ENCODE data around the gene KRT6A. TPM values are rescaled to one million over a fixed set of nuclear protein-coding genes. Genes with fewer than 3 reads are reported as not detected.
"Not testable (repeated sequence)": the region's sequence is repeated elsewhere in the genome, so short reads cannot be mapped to it uniquely, and the experiment has no call there.

KRT6A gene
- total and polyA plus RNA-seq, 5 donors from 2014 or later, result not detected

GRCh38 chr12:52506858-52507715 lies 14.0 kb upstream of the KRT6A start:
- peaks cover 0 to 9% (median 4%) of the 10 kb centered on the region in 7 donors for H3K9me3 Mint-ChIP-seq
- peak in 1 of 3 donors; percentile 18 for DNase-seq
- H3K27ac ChIP-seq (ENCODE audit: insufficient read depth, low read length, poor library complexity, severe bottlenecking), result no peak overlapping the region
- H3K4me3 Mint-ChIP-seq, result no peak overlapping the region
- H3K4me1 Mint-ChIP-seq, result no peaks in the 10 kb centered on the region
- peaks cover 4% of the 10 kb centered on the region for H3K27me3 ChIP-seq (ENCODE audit: control insufficient read depth, insufficient read depth, low read length)
- no peak for ATAC-seq (ENCODE audit: low read depth in 2 of 2)
- H3K4me3 ChIP-seq (ENCODE audit: low read depth, low read length), result no peak overlapping the region
- H3K4me1 ChIP-seq (ENCODE audit: control insufficient read depth, insufficient read depth, low read length, poor library complexity, severe bottlenecking), result no peaks in the 10 kb centered on the region
- no peak overlapping the region for H3K27ac Mint-ChIP-seq
- H3K9me3 ChIP-seq (ENCODE audit: control insufficient read depth in 2 of 2, low read length in 2 of 2), result peaks cover 9 to 16% of the 10 kb centered on the region in 2 experiments
- H3K36me3 ChIP-seq (ENCODE audit: control insufficient read depth, insufficient read depth, low read length), result no peaks in the 10 kb centered on the region
- peaks cover 42% of the 10 kb centered on the region for H3K27me3 Mint-ChIP-seq
- H3K36me3 Mint-ChIP-seq, result no peaks in the 10 kb centered on the region

GRCh38 chr12:52502877-52503276 lies 9.8 kb upstream of the KRT6A start:
- Histone ChIP-seq H3K9me3 (ENCODE audit: control insufficient read depth in 2 of 2, low read length in 2 of 2) (no peaks in the 10 kb centered on the region), H3K4me3 (ENCODE audit: low read depth, low read length) (no peak overlapping the region), H3K27me3 (ENCODE audit: control insufficient read depth, insufficient read depth, low read length) (peaks cover 10% of the 10 kb centered on the region), H3K4me1 (ENCODE audit: control insufficient read depth, insufficient read depth, low read length, poor library complexity, severe bottlenecking) (no peaks in the 10 kb centered on the region), H3K36me3 (ENCODE audit: control insufficient read depth, insufficient read depth, low read length) (no peaks in the 10 kb centered on the region), H3K27ac (ENCODE audit: insufficient read depth, low read length, poor library complexity, severe bottlenecking) (no peak overlapping the region)
- H3K4me1 Mint-ChIP-seq, result no peaks in the 10 kb centered on the region
- peaks cover 42% of the 10 kb centered on the region for H3K27me3 Mint-ChIP-seq
- no peak overlapping the region for H3K27ac Mint-ChIP-seq
- ATAC-seq (ENCODE audit: low read depth in 2 of 2), result no peak
- H3K36me3 Mint-ChIP-seq, result no peaks in the 10 kb centered on the region
- no peak for DNase-seq
- H3K9me3 Mint-ChIP-seq, result peaks cover 0 to 5% (median 0%) of the 10 kb centered on the region in 7 donors
- H3K4me3 Mint-ChIP-seq, result no peak overlapping the region

GRCh38 chr12:52501490-52501889 lies 8.4 kb upstream of the KRT6A start:
- no peak overlapping the region for H3K27ac Mint-ChIP-seq
- Histone ChIP-seq H3K4me1 (ENCODE audit: control insufficient read depth, insufficient read depth, low read length, poor library complexity, severe bottlenecking) (no peaks in the 10 kb centered on the region), H3K4me3 (ENCODE audit: low read depth, low read length) (no peak overlapping the region), H3K36me3 (ENCODE audit: control insufficient read depth, insufficient read depth, low read length) (no peaks in the 10 kb centered on the region), H3K27me3 (ENCODE audit: control insufficient read depth, insufficient read depth, low read length) (peaks cover 10% of the 10 kb centered on the region), H3K27ac (ENCODE audit: insufficient read depth, low read length, poor library complexity, severe bottlenecking) (no peak overlapping the region), H3K9me3 (ENCODE audit: control insufficient read depth in 2 of 2, low read length in 2 of 2) (no peaks in the 10 kb centered on the region)
- no peaks in the 10 kb centered on the region for H3K4me1 Mint-ChIP-seq
- peaks cover 37% of the 10 kb centered on the region for H3K27me3 Mint-ChIP-seq
- ATAC-seq (ENCODE audit: low read depth in 2 of 2), result no peak
- H3K36me3 Mint-ChIP-seq, result no peaks in the 10 kb centered on the region
- no peak overlapping the region for H3K4me3 Mint-ChIP-seq
- H3K9me3 Mint-ChIP-seq, result peaks cover 0 to 5% (median 0%) of the 10 kb centered on the region in 7 donors
- no peak for DNase-seq

GRCh38 chr12:52500574-52500973 lies 7.5 kb upstream of the KRT6A start:
- H3K4me3 ChIP-seq (ENCODE audit: low read depth, low read length); H3K36me3 Mint-ChIP-seq; DNase-seq; H3K4me3 Mint-ChIP-seq; H3K9me3 Mint-ChIP-seq; H3K36me3 ChIP-seq (ENCODE audit: control insufficient read depth, insufficient read depth, low read length); H3K4me1 Mint-ChIP-seq; H3K27ac Mint-ChIP-seq; H3K9me3 ChIP-seq (ENCODE audit: control insufficient read depth in 2 of 2, low read length in 2 of 2); H3K4me1 ChIP-seq (ENCODE audit: control insufficient read depth, insufficient read depth, low read length, poor library complexity, severe bottlenecking); H3K27ac ChIP-seq (ENCODE audit: insufficient read depth, low read length, poor library complexity, severe bottlenecking); H3K27me3 ChIP-seq (ENCODE audit: control insufficient read depth, insufficient read depth, low read length); ATAC-seq (ENCODE audit: low read depth in 2 of 2): not testable (repeated sequence)
- peaks cover 40% of the 10 kb centered on the region for H3K27me3 Mint-ChIP-seq

GRCh38 chr12:52499806-52500560 lies 6.9 kb upstream of the KRT6A start:
- H3K9me3 Mint-ChIP-seq, result peaks cover 0 to 3% (median 0%) of the 10 kb centered on the region in 7 donors
- no peak overlapping the region for H3K4me3 Mint-ChIP-seq
- H3K4me3 ChIP-seq (ENCODE audit: low read depth, low read length), result no peak overlapping the region
- no peak overlapping the region for H3K27ac ChIP-seq (ENCODE audit: insufficient read depth, low read length, poor library complexity, severe bottlenecking)
- ATAC-seq (ENCODE audit: low read depth in 2 of 2), result no peak
- H3K9me3 ChIP-seq (ENCODE audit: control insufficient read depth in 2 of 2, low read length in 2 of 2), result no peaks in the 10 kb centered on the region
- H3K27me3 ChIP-seq (ENCODE audit: control insufficient read depth, insufficient read depth, low read length), result peaks cover 7% of the 10 kb centered on the region
- no peak overlapping the region for H3K27ac Mint-ChIP-seq
- no peaks in the 10 kb centered on the region for H3K36me3 Mint-ChIP-seq
- no peaks in the 10 kb centered on the region for H3K4me1 Mint-ChIP-seq
- H3K36me3 ChIP-seq (ENCODE audit: control insufficient read depth, insufficient read depth, low read length), result no peaks in the 10 kb centered on the region
- no peaks in the 10 kb centered on the region for H3K4me1 ChIP-seq (ENCODE audit: control insufficient read depth, insufficient read depth, low read length, poor library complexity, severe bottlenecking)
- H3K27me3 Mint-ChIP-seq, result peaks cover 38% of the 10 kb centered on the region
- no peak for DNase-seq

GRCh38 chr12:52498946-52499345 lies 5.9 kb upstream of the KRT6A start:
- no peak for DNase-seq
- ATAC-seq (ENCODE audit: low read depth in 2 of 2), result no peak
- Histone ChIP-seq H3K36me3 (ENCODE audit: control insufficient read depth, insufficient read depth, low read length) (no peaks in the 10 kb centered on the region), H3K27ac (ENCODE audit: insufficient read depth, low read length, poor library complexity, severe bottlenecking) (no peak overlapping the region), H3K4me1 (ENCODE audit: control insufficient read depth, insufficient read depth, low read length, poor library complexity, severe bottlenecking) (no peaks in the 10 kb centered on the region), H3K27me3 (ENCODE audit: control insufficient read depth, insufficient read depth, low read length) (peaks cover 10% of the 10 kb centered on the region), H3K4me3 (ENCODE audit: low read depth, low read length) (no peak overlapping the region), H3K9me3 (ENCODE audit: control insufficient read depth in 2 of 2, low read length in 2 of 2) (no peaks in the 10 kb centered on the region)
- Mint-ChIP-seq H3K27ac (no peak overlapping the region), H3K27me3 (peaks cover 38% of the 10 kb centered on the region), H3K9me3 (peaks cover 0 to 3% (median 0%) of the 10 kb centered on the region in 7 donors), H3K4me3 (no peak overlapping the region), H3K36me3 (no peaks in the 10 kb centered on the region), H3K4me1 (no peaks in the 10 kb centered on the region)

GRCh38 chr12:52497975-52498374 lies 4.9 kb upstream of the KRT6A start:
- ATAC-seq (ENCODE audit: low read depth in 2 of 2), result no peak
- H3K4me3 ChIP-seq (ENCODE audit: low read depth, low read length), result no peak overlapping the region
- no peak overlapping the region for H3K27ac ChIP-seq (ENCODE audit: insufficient read depth, low read length, poor library complexity, severe bottlenecking)
- H3K9me3 ChIP-seq (ENCODE audit: control insufficient read depth in 2 of 2, low read length in 2 of 2), result no peaks in the 10 kb centered on the region
- no peaks in the 10 kb centered on the region for H3K36me3 ChIP-seq (ENCODE audit: control insufficient read depth, insufficient read depth, low read length)
- H3K4me1 ChIP-seq (ENCODE audit: control insufficient read depth, insufficient read depth, low read length, poor library complexity, severe bottlenecking), result no peaks in the 10 kb centered on the region
- DNase-seq, result no peak
- peaks cover 32% of the 10 kb centered on the region for H3K27me3 Mint-ChIP-seq
- no peaks in the 10 kb centered on the region for H3K36me3 Mint-ChIP-seq
- peaks cover 0 to 3% (median 0%) of the 10 kb centered on the region in 7 donors for H3K9me3 Mint-ChIP-seq
- no peak overlapping the region for H3K27ac Mint-ChIP-seq
- peaks cover 10% of the 10 kb centered on the region for H3K27me3 ChIP-seq (ENCODE audit: control insufficient read depth, insufficient read depth, low read length)
- H3K4me3 Mint-ChIP-seq, result no peak overlapping the region
- H3K4me1 Mint-ChIP-seq, result no peaks in the 10 kb centered on the region

Measured in CD4-positive, CD25-positive, alpha-beta regulatory T cell (primary cell).